KOPT-K1 (cell line): ENCODE results near the gene MAP2K4.

Experiments
- H3K27ac ChIP-seq: fragments of 200-600 bp; sonication (generic); 2 replicates; pipeline ENCODE4 v1.5.1; 2016; ENCODE audit warnings: antibody characterized with exemption, mild to moderate bottlenecking, low read depth, low read length; ENCODE audit not compliant: poor library complexity, severe bottlenecking
- H3K36me3 ChIP-seq: fragments of 200-600 bp; sonication (generic); 2 replicates; pipeline ENCODE4 v1.5.1; 2017; ENCODE audit warnings: antibody characterized with exemption, mild to moderate bottlenecking, low read length, moderate library complexity; ENCODE audit not compliant: insufficient read depth
- H3K9me3 ChIP-seq: fragments of 200-600 bp; sonication (generic); 2 replicates; pipeline ENCODE4 v1.5.1; 2017; ENCODE audit warnings: antibody characterized with exemption, low read length, mild to moderate bottlenecking; ENCODE audit not compliant: insufficient read depth, poor library complexity, severe bottlenecking

The MAP2K4 gene

DNA sequence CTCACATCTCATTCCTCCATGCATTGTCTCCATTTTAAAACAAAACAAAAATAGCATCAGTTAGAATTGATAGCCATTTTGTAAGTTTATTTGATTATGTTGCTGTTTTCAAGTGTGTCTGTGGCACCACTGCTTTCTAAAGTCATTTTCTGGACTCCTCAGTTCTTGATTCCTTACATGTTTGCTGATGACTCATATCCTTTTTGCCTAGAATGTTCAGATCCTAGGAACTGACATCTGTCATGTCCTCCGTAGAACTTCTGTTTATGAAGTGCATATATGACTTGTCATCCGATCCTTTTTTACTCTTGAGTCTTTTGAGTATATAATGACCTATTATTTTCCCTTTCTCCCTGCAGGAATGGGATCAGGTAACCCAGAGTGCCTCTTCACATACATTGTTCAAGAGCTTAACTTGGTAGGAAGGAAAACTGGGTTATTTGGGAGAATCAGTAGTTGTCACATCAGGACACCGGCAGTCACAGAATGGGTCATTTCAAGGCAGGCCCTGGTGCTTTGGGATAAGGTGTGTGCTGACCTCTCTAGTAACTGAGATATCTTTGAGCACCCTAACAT is 69.2 kb downstream of the MAP2K4 start:
- no peak overlapping the region for H3K27ac ChIP-seq
- H3K36me3 ChIP-seq = peaks cover 12% of the 10 kb centered on the region; the same call in 1 of the 2 replicates
- H3K9me3 ChIP-seq = no peaks in the 10 kb centered on the region

DNA sequence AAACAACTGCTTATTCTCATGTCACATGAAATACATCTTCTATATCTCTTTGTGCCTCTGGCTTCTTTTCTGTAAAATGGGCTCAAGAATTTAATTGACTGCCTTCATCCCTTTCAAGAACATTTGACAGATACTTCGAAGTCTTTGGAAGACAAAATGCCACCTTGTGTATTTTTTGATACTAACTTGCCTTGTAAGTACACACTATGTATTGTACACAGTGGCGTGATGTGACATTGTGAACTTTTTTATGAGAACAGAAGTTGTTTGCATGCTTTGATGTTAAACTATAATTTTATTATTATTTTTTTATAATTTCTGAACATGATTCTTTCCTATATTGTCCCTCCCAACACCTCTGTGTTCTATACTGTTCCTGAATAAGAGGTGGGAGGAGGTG is 73.7 kb downstream of the MAP2K4 start:
- Histone ChIP-seq H3K27ac (no peak overlapping the region), H3K36me3 (peaks cover 37% of the 10 kb centered on the region), H3K9me3 (no peaks in the 10 kb centered on the region)

DNA sequence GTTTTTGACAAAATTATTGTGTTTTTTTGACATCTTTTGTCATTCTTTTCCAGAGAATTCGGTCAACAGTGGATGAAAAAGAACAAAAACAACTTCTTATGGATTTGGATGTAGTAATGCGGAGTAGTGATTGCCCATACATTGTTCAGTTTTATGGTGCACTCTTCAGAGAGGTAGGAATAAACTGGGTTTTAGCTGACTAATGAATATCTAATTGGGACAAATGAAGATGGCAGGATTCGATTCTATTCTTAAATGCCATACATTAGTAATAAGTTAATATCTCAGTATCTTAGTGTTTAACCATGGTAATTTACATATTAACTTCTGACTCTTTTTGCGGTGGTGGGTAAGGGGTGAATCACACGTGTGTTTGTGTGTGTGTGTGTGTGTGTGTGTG is 74.8 kb downstream of the MAP2K4 start:
- H3K36me3 ChIP-seq = peaks cover 32% of the 10 kb centered on the region
- H3K9me3 ChIP-seq = no peaks in the 10 kb centered on the region
- no peak overlapping the region for H3K27ac ChIP-seq

DNA sequence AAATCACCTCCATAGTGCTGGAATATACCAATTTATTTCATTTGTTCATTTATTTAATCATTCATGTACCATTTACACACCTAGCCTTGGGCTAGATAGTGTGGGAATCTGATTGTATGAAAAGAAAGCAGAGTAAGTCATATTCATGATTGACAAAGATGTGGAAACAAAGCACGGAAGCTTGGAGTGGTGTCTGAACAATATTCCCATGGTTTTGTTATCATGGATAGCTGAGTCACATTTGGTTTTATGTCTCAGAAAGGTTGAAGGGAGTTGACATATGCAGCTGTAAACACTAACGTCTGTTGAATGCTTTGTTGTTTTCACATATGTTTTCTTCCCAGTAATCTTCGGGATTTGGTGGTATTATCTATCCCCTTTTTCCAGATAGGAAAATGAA is 76.6 kb downstream of the MAP2K4 start:
- H3K9me3 ChIP-seq = peaks cover 4% of the 10 kb centered on the region
- H3K27ac ChIP-seq = no peak overlapping the region
- peaks cover 32% of the 10 kb centered on the region for H3K36me3 ChIP-seq

DNA sequence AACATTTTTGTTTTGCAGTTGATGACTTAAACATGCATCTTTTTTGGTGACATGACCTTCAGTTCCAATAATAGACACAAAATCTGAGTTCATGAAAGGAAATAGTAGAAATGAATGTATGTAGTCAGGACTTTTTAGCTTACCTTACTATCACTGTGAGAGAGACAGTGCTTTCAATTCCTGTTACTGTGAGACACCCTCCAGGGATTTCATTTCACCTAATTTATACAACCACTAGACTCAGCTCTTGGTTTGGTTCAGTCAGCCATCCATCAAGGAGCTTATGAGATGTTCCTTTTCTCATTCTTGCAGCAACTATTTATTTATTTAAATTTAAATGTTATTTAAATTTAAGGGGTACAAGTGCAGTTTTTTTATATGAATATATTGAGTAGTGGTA is 77.9 kb downstream of the MAP2K4 start:
- peaks cover 4% of the 10 kb centered on the region for H3K9me3 ChIP-seq
- no peak overlapping the region for H3K27ac ChIP-seq
- peaks cover 32% of the 10 kb centered on the region for H3K36me3 ChIP-seq

DNA sequence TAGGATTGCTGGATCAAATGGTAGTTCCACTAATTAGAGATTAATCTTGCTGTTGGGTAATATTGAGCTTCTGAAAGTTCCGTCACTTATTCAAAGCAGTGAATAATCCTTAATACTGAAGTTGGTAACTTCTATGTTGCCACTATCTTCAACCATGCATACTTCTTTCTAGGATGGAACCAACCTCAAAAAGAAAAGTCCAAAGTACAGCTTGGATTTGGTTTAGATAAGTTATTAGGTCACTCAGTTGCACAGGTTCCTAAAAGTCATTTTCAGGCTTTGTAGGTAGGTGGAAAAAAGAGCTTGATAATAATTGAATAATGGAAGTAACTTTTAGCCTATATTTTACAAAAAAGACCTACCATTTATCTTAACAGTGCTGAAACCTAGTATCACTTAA is 78.7 kb downstream of the MAP2K4 start:
- Histone ChIP-seq H3K9me3 (peaks cover 4% of the 10 kb centered on the region), H3K36me3 (peaks cover 32% of the 10 kb centered on the region), H3K27ac (no peak overlapping the region)

- no peak overlapping the region for H3K27ac ChIP-seq
- H3K9me3 ChIP-seq = peaks cover 4% of the 10 kb centered on the region
- peaks cover 4% of the 10 kb centered on the region; the same call in 1 of the 2 replicates for H3K36me3 ChIP-seq
Observed at GRCh38 chr17:12104831-12105230, 84.2 kb downstream of the MAP2K4 start.

DNA sequence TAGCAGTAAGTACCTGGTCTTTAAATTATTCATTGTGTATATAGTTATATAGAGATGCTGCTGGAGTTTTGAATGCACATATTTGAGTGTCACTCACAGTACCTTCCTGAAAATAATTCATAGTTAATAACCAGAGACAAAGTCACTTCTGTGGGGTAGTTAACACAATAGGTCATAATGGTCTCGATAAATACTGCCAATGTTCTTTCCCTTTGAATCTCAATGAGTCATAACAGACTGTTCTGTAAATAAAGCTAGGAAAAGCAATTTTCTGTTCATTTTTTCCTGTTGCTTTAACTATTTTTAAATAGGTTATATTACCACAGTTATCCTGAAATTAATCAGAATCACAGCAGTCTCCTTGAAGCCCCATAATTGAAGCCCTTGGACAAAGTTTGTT is 87.2 kb downstream of the MAP2K4 start:
- Histone ChIP-seq H3K27ac (no peak overlapping the region), H3K9me3 (no peaks in the 10 kb centered on the region), H3K36me3 (peaks cover 18% of the 10 kb centered on the region)

GRCh38 chr17:12110906-12111305 is 90.2 kb downstream of the MAP2K4 start:
- Histone ChIP-seq H3K9me3 (no peaks in the 10 kb centered on the region), H3K27ac (no peak overlapping the region), H3K36me3 (peaks cover 47% of the 10 kb centered on the region)

DNA sequence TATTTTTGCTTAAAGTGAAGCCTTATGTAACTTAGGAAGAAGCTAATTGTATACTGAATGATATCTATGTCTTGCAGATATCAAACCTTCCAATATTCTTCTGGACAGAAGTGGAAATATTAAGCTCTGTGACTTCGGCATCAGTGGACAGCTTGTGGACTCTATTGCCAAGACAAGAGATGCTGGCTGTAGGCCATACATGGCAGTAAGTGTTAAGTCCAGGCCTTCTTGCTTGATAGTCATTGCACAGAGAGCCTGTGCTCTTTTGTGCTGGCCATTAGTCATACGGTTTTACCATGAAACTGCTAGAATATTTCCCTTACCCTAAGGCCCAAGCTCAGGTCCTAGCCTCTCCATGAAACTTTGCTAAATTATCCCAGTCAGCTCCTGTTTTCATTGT is 92.5 kb downstream of the MAP2K4 start:
- H3K36me3 ChIP-seq = peaks cover 61% of the 10 kb centered on the region
- H3K9me3 ChIP-seq = no peaks in the 10 kb centered on the region

GRCh38 chr17:12114686-12115418 is 94.2 kb downstream of the MAP2K4 start:
- Histone ChIP-seq H3K36me3 (peaks cover 67% of the 10 kb centered on the region), H3K27ac (no peak overlapping the region), H3K9me3 (no peaks in the 10 kb centered on the region)

More for the DNA sequence above, 92.5 kb downstream of the MAP2K4 start:
- H3K27ac ChIP-seq = no peak overlapping the region

DNA sequence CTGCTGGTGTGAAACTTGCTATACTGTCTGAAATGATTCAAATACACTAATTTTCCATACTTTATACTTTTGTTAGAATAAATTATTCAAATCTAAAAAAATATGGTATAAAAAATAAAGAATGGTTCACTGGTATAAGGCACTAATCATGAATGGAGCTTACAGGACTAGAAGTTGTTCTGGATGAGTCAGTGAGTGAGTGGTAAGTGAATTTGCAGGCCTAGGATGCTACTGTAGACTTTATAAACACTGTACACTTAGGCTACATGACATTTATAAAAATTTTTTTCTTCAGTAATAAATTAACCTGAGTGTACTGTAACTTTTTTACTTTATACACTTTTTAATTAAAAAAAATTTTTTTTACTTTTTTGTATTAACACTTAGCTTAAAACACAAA is 95.5 kb downstream of the MAP2K4 start:
- Histone ChIP-seq H3K27ac (no peak overlapping the region), H3K36me3 (peaks cover 67% of the 10 kb centered on the region), H3K9me3 (no peaks in the 10 kb centered on the region)

GRCh38 chr17:12118617-12119016 is 97.9 kb downstream of the MAP2K4 start:
- Histone ChIP-seq H3K9me3 (no peaks in the 10 kb centered on the region), H3K27ac (no peak overlapping the region), H3K36me3 (peaks cover 47% of the 10 kb centered on the region)

DNA sequence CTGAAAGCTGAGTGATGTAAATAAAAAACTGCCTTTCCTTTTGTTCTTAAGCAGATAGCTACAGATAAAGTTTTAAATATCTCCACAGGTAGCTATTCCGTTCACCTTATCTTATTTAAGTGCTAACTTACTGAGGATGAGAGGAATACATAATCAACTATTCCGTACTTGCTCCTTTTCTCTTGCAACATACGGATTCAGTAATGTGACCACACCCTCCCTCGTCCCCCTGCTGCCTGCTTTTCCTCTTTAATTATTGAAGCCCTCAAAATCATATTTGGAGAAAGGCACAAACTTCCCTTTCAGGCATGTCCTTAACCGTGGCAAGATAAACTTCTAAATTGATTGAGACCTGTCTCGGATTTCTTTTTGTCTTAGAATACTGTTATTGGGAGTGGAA is 101.4 kb downstream of the MAP2K4 start:
- Histone ChIP-seq H3K9me3 (peaks cover 3% of the 10 kb centered on the region), H3K36me3 (peaks cover 40% of the 10 kb centered on the region), H3K27ac (no peak overlapping the region)

GRCh38 chr17:12127177-12127576 is 106.5 kb downstream of the MAP2K4 start:
- peaks cover 3% of the 10 kb centered on the region for H3K9me3 ChIP-seq
- H3K36me3 ChIP-seq = peaks cover 62% of the 10 kb centered on the region
- no peak overlapping the region for H3K27ac ChIP-seq

DNA sequence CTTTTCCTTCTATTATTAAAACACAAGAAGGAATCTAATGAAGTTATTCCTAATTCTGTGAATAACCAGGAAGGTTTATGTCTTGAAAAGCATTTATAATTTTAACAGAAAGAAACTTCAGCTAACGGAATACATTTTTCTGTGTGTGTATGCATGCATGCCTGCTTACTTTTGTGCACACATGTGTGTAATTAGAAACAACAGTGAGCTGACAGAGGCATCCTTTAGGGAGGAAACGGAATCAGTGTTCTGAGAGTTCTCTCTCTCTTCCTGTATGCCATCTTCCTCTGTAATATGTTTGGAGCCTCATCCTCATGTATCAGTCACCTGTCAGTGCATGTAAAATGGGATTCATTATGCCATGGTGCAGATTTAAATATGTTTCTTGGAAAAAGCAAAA is 107.0 kb downstream of the MAP2K4 start:
- Histone ChIP-seq H3K27ac (no peak overlapping the region), H3K36me3 (peaks cover 62% of the 10 kb centered on the region), H3K9me3 (peaks cover 3% of the 10 kb centered on the region)
